Measurements from ENCODE around the gene NPAS3.

NPAS3 gene

DNA sequence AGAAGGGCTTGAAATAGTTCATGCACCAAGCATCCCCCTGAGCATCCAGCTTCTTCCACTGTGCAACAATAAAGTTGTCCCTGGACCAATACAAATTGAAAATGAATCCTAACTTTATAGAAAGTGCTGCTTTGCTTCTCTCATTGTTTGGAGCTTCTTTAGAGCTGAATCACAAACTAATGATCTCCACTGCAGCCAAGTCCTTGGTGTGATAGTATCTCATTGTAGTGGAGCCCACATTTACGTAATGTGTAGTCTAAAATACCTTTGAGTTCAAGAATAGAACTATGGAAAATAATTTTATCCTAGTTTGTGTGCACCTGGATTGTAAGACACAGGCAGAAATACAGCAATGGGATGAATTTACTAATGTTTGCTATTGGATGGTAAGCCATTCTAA, 692.3 kb downstream of the NPAS3 start:
- DNase-seq (ENCODE audit: low read depth in 3 of 3): no peak

- DNase-seq (ENCODE audit: low read depth in 3 of 3): no peak
Measured at GRCh38 chr14:33631441-33631840, 692.8 kb downstream of the NPAS3 start.

DNA sequence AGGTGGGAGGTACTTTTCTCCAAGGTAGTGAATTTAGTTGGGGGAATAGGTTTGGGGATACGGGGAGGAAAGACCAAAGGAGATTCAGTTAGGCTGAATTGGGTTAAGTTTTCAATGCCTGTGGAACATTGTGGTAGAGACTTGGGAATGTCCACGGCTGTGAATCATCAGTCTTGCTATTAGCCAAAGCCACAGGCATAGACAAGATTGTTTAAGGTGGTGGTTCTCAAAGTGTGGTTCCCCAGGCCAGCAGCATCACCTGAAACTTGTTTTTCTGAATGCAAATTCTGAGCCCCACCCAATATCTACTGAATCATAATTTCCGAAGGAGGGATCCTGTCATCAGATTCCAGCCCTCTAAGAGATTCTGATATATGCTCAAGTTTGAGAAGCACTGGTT, 696.0 kb downstream of the NPAS3 start:
- no peak for DNase-seq (ENCODE audit: low read depth in 3 of 3)

DNA sequence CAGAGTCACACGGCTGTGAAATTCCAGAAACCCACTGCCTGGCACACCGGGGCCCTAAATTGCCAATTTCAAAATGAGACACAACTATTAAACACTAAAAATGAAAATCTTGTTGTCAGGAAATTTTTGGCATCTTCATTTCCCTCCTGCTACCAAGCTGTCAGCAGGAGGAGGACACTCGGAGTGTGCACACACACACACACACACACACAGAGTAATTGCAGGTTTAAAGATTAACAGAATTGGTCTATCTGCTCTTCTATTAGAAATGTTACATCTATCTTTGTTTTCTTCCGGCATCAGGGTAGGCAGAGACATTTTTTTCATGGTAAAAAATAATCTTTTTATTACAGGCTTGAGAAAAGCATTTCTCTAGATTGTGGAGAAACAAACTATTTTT, 698.0 kb downstream of the NPAS3 start:
- DNase-seq (ENCODE audit: low read depth in 3 of 3): no peak

DNA sequence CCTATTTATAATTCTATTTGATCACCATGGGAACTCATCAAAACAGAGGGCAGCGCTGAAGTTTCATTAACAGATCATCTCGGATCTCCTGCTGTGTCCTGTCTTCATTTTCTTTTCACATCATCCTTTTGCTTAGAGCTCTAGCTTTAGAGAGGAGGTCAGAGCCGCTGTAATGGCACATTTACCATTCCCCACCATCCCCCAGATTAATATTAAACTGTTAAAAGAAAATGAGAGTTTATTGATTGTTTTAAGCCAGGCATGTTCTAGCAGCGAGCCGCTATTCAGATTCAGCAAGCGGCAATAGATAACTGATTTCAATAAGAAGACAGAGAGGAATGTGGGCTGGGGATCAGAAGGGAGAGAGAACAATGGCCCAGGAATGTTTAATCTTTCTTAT, 703.4 kb downstream of the NPAS3 start:
- no peak for DNase-seq (ENCODE audit: low read depth in 3 of 3)

GRCh38 chr14:33642691-33643244, 704.1 kb downstream of the NPAS3 start:
- DNase-seq (ENCODE audit: low read depth in 3 of 3): no peak

GRCh38 chr14:33643426-33644181, 704.9 kb downstream of the NPAS3 start:
- DNase-seq (ENCODE audit: low read depth in 3 of 3): no peak

DNA sequence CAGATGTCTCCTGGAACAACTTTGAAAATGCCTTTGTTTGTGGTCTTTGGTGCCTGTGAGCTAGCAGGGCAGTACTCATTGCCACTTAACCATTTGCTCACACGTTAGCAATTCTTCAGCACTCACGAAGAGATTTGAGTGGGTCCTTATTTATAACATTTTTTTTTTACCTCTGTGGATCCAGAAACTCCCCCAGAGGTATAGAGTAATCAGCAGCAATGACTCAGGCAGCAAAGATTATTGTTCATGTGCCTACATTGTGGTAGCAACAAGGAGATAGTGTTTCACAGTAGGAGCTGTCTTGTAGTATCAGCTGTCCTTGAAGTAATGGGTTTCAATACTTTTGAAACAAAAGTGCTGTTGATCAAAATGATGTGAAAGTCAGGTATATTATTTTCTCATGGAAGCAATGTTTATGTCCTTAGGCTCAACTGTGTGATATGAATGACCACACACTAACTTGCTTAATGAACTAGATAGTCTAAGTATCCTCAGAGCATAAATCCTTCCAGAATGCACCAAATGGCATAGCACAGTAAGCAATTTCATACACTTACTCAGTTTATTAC, 708.1 kb downstream of the NPAS3 start:
- DNase-seq (ENCODE audit: low read depth in 3 of 3): no peak

DNA sequence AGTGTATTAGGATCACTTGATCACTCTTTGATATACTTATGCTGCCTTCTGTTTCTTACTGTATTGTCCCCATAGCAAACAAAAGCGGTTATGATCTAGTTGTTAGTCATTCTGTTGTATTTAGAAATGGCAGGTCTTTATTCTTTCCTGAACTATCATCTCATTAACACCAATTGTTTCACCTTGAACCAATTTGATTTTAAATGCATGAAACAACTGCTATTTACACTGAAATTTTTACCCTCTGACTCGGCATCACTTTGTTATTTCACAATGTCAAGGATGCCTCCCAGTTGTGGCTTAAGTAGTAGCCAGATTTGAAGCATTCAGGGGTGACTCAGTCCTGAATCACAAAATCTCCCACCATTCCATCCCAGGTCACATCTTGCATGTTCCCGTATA, 708.7 kb downstream of the NPAS3 start:
- DNase-seq (ENCODE audit: low read depth in 3 of 3): no peak

DNA sequence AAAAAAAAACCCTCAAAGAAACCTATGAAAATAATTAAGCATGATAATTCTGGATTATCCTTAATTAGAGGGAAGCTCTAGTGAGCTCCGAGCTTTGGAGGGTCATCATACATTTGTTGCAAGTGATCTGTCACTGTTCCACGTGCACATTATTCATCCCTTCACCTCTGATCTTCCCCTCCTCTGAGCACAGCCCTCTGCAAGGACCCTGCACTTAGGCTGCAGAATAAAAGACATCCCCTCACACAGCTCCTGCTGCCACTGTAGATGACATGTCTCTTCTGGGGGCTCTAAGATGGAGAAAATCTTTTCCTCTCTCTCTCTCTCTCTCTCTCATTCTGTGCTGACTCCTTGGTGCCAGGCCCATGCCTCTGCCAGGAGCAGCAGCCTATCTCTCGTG, 711.8 kb downstream of the NPAS3 start:
- no peak for DNase-seq (ENCODE audit: low read depth in 3 of 3)

DNA sequence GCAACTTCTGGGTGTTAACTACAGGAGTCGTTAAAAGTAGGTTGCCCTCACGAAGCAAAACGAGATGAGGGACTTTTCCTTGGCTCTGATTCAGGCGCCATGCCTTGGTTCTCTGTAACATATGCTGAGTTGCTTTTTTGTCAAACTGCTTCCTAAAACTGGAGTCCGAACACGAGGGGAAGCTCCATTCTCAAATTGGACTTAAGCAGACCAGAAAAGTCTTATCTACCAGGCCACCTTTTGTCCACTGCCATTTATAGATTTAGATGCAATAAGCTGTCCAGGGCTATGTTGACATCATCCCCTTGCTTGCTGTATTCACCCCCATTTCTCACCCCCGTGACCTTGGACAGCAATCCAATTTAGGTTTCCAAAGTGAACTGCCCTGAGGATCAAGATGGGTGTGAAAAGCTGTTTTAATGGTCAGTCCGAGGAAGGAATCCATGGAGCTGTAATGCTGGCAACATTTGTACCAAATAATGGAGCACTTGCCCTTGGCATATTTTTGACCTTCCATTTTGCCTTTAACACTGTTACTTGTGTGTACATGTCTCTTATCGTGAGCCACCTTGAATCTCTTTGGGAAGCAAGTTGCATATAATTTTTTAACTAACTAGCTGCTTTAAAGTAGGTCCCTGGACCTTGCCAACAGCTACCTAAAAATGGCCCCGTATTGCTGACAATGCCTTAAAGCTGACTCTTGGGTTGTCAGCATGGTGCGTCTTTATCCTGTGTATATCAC, 714.1 kb downstream of the NPAS3 start:
- DNase-seq (ENCODE audit: low read depth in 3 of 3): no peak

DNA sequence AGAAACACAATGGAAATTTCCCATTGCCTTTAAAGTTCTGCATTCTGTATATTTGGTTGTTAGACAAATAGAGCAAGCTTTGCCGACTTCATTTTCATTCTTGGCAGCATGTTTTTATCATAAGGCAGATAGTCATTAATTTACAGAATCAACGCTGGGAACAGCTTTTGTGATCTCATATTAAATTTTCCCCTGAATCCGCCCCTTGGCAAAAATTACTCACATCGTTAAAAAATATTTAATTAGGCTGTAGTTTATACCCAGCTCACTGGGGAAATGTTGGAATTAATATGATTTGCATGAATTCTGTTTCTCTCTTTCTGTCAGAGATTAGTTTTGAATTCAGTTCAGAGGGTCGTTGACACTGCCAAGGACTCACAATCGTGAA, 714.6 kb downstream of the NPAS3 start:
- no peak for DNase-seq (ENCODE audit: low read depth in 3 of 3)

- DNase-seq (ENCODE audit: low read depth in 3 of 3): no peak
Measured at GRCh38 chr14:33655421-33655820, 716.7 kb downstream of the NPAS3 start.

DNA sequence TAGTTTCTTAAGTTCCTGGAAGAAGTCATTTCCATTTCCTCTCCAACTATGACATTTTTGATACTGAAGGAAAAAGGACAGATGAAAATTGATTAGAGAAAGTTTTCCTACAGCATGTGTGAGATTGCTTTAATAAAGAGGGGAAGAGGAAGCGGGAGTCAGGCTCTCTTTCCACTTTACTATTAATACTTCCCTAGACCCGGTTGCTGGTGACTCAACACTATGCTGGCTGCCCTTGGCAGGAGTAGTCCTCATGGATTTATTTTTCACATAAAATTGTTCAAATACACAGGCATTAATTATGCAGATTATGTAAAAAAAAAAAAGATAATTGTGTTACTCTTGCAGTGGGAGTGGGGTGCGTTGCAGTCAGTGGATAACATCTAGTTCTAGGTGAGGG, 718.8 kb downstream of the NPAS3 start:
- no peak for DNase-seq (ENCODE audit: low read depth in 3 of 3)

GRCh38 chr14:33660248-33660647, 721.6 kb downstream of the NPAS3 start:
- DNase-seq (ENCODE audit: low read depth in 3 of 3): no peak

DNA sequence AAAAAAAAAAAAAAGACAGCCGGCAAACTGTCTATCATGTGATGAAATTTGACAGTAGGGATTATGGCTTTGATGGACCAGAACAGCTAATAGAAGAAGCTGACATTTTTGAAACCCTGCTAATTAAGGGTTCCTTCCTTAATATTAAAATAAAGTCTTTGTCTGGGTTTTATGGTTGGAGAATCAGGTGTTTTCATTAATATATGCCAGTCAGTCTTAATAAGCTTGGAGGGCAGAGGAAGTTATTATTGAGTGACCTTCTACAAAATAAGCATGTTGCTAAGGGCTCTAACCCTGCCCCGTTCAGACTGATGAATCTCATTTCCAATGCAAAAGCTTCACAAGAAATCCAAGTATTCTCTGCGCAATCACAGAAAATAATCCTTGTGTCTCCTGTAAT, 722.4 kb downstream of the NPAS3 start:
- DNase-seq (ENCODE audit: low read depth in 3 of 3): no peak

- DNase-seq (ENCODE audit: low read depth in 3 of 3): no peak
Measured at GRCh38 chr14:33668066-33668465, 729.4 kb downstream of the NPAS3 start.

DNA sequence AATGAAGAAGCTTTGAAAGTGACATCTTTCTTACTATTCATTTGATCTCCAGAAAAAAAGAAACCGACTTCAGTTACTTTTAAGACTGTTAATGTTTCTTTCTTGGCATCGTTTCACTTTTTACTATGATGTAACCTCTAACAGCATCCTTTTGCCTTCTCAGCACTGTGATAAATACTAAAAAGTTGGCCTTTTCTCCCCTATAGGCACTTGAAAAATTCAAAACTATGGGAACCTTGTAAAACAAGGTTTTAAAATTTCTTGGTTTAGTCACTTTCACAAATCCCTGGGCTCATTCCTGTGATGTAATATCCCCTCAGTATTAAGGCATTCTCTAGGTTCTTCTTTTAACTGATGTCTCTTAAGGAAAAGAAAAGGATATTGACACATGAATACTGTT, 730.4 kb downstream of the NPAS3 start:
- no peak for DNase-seq (ENCODE audit: low read depth in 3 of 3)

- no peak for DNase-seq (ENCODE audit: low read depth in 3 of 3)
Measured at GRCh38 chr14:33670235-33670634, 731.6 kb downstream of the NPAS3 start.

DNA sequence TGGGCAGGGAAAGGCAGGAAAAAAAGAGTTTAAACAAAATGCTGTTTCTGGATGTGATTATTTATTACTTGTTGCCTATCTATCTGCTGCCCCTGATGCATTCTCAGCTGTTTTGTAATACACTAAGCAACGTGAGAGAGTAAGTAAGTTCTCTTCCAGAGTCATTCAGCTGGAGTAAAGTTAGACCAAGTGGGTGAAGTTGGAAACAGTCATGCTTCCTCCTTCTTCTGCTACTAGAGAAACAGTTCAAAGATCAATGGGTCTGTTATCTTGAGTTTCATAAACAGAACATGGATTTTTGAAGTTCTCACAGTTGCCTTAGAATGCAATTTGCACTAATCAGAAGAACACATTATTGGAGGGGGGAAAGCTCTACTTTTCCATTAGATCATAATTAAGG, 732.9 kb downstream of the NPAS3 start:
- no peak for DNase-seq (ENCODE audit: low read depth in 3 of 3)

GRCh38 chr14:33674927-33675326, 736.2 kb downstream of the NPAS3 start:
- no peak for DNase-seq (ENCODE audit: low read depth in 3 of 3)

DNA sequence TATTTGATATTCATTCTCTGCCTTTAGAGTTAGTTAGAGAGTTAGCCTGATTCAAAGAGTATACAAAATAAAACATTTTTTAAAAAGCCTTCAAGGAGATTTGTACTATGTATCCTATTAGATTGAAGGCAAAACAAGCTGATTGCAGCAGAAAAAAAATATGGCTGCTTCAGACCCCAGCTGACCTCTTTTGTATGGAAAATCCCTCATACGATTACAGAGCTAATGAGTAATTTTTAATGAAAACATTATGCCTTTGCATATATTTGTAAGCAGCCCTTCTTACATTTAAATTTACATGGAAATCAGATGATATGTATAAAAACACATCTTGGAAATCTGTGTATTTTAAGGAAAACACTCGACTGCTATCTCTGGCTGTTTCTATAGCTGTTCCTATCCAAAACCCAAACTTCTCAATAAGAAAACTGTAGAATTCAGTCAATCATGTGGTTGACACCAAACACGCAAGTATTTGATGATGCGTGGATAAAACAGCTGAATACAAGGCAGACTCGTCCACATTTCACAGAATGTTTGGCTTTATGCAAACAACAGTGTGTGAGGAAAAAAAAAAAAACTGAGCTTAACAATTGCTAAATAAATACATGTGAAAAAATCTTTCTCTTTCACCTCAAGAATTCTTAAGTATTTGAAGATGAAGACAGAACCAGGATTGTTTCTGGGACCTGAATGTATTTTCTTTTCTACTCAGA, 736.9 kb downstream of the NPAS3 start:
- DNase-seq (ENCODE audit: low read depth in 3 of 3): no peak

Measured in stimulated activated CD4-positive, alpha-beta T cell treated with anti-CD3 and anti-CD28 coated beads, TNF-alpha, amount 100 ng/mL, for 4 hours (primary cell).